PFSK-1 (cell line): ENCODE data around the gene AUTS2.

ENCODE experiments used
- FOXP2 ChIP-seq: optimal IDR thresholded peaks from 2 replicates; pipeline ENCODE3; 2011; ENCODE audit warnings: borderline replicate concordance, control low read depth, inconsistent platforms; ENCODE audit not compliant: insufficient read depth; ENCODE audit errors: extremely low read length, extremely low read depth
- POLR2AphosphoS5 ChIP-seq: IDR thresholded peaks from 2 replicates; pipeline ENCODE4 v1.6.1; 2012; ENCODE audit warnings: low read depth, mild to moderate bottlenecking, control low read depth, low read length, moderate library complexity
- SIN3A ChIP-seq: IDR thresholded peaks from 2 replicates; pipeline ENCODE4 v1.6.1; 2012; ENCODE audit warnings: mild to moderate bottlenecking, low read length, moderate library complexity, borderline replicate concordance; ENCODE audit not compliant: insufficient read depth
- TAF1 ChIP-seq: IDR thresholded peaks from 2 replicates; pipeline ENCODE4 v1.6.1; 2012; ENCODE audit warnings: low read length, control low read depth, borderline replicate concordance; ENCODE audit not compliant: insufficient read depth
- TF ChIP-seq, protein P1 (sequence below), 2 experiments: IDR thresholded peaks; 2 replicates each; pipeline versions ENCODE4 v1.6.1 to v1.8.0; 2011 to 2012; ENCODE audit warnings: low read depth in 2 of 2, low read length in 2 of 2, control low read depth in 1 of 2, inconsistent platforms in 1 of 2, mild to moderate bottlenecking in 1 of 2, moderate library complexity in 1 of 2; ENCODE audit not compliant: insufficient read depth in 1 of 2

- TF ChIP-seq POLR2AphosphoS5 = no peak
- TF ChIP-seq TAF1 = no peak
- no peak for TF ChIP-seq SIN3A
- TF ChIP-seq, protein P1, sequence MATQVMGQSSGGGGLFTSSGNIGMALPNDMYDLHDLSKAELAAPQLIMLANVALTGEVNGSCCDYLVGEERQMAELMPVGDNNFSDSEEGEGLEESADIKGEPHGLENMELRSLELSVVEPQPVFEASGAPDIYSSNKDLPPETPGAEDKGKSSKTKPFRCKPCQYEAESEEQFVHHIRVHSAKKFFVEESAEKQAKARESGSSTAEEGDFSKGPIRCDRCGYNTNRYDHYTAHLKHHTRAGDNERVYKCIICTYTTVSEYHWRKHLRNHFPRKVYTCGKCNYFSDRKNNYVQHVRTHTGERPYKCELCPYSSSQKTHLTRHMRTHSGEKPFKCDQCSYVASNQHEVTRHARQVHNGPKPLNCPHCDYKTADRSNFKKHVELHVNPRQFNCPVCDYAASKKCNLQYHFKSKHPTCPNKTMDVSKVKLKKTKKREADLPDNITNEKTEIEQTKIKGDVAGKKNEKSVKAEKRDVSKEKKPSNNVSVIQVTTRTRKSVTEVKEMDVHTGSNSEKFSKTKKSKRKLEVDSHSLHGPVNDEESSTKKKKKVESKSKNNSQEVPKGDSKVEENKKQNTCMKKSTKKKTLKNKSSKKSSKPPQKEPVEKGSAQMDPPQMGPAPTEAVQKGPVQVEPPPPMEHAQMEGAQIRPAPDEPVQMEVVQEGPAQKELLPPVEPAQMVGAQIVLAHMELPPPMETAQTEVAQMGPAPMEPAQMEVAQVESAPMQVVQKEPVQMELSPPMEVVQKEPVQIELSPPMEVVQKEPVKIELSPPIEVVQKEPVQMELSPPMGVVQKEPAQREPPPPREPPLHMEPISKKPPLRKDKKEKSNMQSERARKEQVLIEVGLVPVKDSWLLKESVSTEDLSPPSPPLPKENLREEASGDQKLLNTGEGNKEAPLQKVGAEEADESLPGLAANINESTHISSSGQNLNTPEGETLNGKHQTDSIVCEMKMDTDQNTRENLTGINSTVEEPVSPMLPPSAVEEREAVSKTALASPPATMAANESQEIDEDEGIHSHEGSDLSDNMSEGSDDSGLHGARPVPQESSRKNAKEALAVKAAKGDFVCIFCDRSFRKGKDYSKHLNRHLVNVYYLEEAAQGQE (IDR thresholded peaks at IDR 0.05; ENCODE audit: insufficient read depth in 1 of 2, low read depth in 2 of 2, low read length in 2 of 2) = no peak
- no peak for TF ChIP-seq FOXP2
These were observed 967.6 kb downstream of the AUTS2 start for GRCh38 chr7:70565721-70566370.
